HG02870 (cell line): ENCODE results near the gene BRIP1.
"Not testable (repeated sequence)": the region's sequence is repeated elsewhere in the genome, so short reads cannot be mapped to it uniquely, and the experiment has no call there.

Experiments
- ATAC-seq: cut with Tn5 transposase; IDR thresholded peaks from one replicate; pipeline ENCODE4 v1.9.1; 2021; ENCODE audit warnings: mild to moderate bottlenecking, moderate library complexity; ENCODE audit not compliant: unreplicated experiment

Gene BRIP1

DNA sequence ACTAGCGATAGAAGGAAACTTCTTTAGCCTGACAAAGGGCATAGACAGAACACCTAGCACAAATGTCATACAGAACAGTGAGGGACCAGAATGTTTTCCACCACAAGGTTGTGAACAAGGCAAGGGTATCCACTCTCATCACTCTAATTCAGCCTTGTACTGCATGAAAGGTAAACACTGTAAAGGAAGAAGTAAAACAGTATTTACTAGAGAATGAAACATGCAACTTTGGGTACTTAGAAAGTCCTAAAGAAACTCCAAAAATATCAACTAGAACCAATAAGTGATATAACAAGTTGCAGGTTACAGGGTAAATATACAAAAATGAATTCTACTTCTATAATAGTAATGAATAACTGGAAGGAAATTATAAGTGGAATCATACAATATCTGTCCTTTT, 32.2 kb downstream of the BRIP1 start:
- no peak for ATAC-seq

DNA sequence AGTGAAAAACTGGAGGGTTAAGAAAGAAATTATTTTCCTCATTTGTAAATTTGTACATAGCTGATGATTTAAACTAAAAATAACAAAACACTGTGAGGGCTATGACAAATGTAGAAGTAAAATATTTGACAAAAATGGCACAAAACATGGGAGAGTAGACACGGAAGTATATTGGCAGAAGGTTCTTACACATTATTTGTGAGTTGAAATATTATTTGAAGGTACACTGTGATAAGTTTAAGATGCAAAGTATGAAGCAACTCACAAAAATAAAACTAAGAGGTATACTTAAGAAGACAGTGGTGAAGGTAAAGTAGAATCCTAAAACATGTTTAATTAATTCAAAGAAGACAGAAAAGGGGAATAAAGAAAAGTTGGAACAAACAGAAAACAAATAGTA, 34.6 kb downstream of the BRIP1 start:
- no peak for ATAC-seq

DNA sequence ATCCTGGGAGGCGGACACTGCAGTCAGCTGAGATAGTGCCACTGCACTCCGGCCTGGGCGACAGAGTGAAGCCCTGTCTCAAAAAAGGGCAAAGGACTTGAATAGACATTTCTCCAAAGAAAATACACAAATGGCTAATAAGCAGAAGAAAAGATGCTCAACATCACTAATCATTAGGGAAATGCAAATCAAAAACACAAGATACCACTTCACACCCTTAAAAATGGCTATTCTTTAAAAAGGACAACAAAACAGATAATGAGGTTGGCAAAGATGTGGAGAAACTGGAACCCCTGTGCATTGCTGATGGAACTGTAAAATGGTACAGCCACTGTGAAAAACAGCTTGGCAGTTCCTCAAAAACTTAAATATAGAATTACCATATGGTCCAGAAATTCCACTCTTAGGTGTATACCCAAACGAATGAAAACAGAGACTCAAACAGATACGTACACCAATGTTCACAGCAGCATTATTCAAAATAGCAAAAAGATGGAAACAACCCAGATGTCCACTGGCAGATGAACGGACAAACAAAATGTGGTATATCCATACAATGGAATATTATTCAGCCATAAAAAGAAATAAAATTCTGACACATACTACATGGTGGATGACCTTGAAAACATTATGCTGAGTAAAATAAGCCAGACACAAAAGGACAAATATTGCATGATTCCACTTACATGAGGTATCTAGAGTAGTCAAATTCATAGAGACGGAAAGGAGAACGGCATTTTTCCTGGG, 35.5 kb downstream of the BRIP1 start:
- no peak for ATAC-seq

DNA sequence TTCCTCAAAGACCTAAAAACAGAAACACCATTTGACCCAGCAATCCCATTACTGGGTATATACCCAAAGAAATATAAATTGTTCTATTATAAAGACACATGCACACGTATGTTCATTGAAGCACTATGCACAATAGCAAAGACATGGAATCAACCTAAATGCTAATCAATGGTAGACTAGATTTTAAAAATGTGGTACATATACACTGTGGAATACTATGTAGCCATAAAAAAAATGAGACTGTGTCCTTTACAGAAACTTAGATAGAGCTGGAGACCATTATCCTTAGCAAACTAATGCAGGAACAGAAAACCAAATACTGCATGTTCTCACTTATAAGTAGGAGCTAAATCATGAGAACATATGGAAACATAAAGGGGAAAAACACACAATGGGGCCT, 36.5 kb downstream of the BRIP1 start:
- not testable (repeated sequence) for ATAC-seq

DNA sequence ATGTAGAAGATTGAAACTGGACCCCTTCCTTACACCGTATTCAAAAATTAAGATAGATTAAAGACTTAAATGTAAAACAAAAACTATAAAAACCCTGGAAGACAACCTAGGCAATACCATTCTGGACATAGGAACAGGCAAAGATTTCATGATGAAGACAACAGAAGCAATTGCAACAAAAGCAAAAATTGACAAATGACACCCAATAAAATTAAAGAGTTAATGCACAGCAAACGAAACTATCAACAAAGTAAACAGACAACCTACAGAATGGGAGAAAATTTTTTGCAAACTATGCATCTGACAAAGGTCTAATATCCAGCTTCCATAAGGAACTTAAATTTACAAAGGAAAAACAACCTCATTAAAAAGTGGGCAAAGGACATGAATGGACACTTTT, 37.1 kb downstream of the BRIP1 start:
- not testable (repeated sequence) for ATAC-seq

DNA sequence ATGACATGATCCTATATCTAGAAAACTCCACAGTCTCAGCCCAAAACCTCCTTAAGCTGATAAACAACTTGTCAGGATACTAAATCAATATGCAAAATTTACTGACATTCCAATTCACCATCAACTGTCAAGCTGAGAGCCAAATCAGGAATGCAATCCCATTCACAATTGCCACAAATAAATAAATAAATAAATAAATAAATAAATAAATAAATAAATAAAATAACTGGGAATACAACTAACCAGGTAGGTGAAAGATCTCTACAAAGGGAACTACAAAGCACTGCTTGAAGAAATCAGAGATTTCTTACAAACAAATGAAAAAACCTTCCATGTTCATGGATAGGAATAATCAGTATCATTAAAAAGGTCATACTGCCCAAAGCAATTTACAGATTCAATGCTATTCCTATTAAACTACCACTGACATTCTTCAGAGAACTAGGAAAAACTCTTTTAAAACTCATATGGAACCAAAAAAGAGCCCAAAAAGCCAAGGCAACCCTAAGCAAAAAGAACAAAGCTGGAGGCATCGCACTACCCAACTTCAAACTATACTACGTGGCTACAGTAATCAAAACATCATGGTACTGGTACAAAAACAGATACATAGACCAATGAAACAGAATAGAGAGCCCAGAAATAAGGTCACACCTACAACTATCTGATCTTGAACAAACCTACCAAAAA, 37.7 kb downstream of the BRIP1 start:
- no peak for ATAC-seq

DNA sequence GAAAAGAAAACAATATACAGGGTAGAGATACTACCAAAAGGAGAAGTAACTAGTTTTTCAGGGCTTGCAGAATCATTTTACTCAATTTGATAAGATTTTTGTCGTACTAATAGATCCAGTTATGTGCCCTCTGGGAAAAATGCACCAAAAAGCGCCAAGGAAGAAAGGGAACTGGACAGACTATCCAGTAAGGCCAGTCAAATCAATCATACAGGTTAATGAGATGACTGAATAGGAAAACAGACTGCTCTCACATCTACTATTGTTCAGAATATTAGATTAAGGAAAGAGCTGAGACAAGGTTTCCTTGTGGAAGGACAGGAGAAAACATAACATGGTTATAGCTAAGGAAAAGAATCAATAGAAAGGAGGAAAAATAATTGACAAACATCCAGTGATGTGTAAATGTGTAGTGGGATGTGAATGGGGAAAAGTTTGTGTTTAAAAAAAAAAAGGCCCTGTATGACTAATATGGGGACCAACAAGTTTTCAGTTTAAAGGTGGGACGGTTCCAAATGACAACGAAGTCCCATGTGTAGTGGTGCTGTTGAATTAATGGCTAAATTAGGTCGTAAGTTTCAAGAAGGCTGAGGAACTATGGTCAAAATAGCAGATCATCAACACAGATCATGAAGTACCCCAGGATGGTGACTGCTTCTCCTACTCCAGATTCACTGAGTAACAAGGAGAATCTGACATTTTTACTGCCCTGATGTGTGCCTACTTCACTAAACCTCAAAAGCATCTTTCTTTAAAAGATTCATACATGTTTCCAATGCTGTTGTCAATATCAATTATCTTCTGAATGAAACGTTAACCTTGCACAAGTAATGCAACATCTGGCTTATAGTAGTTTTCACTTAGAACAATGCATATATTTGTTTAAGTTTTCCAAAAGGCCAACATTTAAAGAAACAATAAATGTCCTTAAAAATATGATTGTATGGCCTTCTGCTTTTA, 40.7 kb downstream of the BRIP1 start:
- ATAC-seq, result peak; percentile 54

DNA sequence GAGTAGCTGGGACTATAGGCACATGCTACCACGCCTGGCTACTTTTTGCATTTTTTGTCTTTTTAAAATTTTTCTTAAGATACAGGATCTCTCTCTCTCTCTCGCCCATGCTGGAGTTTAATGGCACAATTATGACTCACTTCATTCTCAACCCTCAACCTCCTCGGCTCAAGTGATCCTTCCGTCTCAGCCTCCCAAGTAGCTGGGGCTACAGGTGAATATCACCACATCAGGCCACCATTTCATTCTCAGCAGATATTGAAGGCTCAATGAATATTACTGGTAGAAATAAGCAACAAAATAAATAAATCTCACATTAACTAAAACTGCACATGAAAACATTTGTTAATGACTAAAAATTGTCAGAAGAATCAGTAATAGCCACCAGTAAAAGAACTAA, 41.7 kb downstream of the BRIP1 start:
- no peak for ATAC-seq

DNA sequence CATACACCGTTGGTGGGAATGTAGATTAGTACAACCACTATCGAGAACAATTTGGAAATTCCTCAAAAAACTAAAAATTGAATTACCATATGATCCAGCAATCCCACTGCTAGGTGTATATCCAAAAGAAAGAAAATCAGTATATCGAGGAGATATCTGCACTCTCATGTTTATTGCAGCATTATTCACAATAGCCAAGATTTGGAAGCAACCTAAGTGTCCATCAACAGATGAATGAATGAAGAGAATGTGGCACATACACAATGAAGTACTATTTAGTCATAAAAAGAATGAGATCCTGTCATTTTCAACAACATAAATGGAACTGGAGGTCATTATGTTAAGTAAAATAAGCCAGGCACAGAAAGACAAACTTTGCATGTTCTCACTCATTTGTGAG, 44.1 kb downstream of the BRIP1 start:
- not testable (repeated sequence) for ATAC-seq

DNA sequence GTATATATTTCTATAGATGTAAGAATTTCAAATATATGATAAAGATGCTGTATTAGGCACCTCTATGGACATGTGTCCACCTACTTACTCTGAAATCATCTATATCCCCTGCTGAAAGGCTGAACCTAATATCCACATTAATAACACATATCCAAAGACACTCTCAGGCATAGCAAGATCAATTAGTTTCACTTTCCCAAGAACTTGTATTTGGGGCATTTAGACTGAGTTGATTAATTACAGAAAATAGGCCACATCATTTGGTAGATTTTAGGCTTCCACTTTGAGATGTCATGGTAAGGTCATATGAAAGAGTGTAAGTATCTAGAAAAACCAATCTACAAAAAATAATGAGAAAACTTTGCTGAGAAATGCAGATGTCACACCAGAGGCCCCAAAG, 45.1 kb downstream of the BRIP1 start:
- no peak for ATAC-seq

DNA sequence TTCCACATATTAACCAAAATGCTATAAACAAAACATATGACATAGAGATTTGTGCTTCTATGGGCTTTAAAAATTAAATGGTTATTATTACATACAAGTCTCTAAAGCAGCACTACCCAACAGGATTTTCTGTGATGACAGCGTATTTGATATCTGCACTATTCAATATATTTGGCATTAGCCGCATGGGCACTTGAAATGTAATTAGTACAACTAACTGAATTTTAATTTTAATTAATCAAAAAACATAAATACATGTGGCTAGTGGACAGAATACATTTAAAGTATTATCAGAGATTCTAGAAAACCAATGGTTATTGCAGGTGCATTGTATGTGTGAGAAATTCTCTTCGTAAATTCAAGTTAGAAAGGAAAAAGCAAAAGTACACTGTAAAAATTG, 45.9 kb downstream of the BRIP1 start:
- no peak for ATAC-seq

DNA sequence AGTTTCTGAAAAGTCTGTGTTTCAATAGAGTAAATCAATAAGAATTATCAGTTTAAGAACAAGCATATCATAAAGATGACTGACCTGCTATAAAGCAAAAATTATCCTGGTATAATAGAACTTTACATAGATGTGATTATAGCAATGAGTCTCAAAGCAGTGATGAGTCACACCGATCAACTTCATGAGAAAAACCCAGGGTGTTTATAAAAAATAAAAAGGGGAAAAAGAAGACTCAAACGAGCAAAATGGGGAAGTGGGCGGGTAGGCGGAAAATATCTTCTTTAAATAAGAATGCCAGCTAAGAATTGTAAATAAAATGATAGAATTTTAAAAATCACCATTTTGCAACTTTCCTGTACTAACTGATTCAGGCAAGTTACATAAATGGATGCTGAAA, 46.8 kb downstream of the BRIP1 start:
- ATAC-seq, result no peak

DNA sequence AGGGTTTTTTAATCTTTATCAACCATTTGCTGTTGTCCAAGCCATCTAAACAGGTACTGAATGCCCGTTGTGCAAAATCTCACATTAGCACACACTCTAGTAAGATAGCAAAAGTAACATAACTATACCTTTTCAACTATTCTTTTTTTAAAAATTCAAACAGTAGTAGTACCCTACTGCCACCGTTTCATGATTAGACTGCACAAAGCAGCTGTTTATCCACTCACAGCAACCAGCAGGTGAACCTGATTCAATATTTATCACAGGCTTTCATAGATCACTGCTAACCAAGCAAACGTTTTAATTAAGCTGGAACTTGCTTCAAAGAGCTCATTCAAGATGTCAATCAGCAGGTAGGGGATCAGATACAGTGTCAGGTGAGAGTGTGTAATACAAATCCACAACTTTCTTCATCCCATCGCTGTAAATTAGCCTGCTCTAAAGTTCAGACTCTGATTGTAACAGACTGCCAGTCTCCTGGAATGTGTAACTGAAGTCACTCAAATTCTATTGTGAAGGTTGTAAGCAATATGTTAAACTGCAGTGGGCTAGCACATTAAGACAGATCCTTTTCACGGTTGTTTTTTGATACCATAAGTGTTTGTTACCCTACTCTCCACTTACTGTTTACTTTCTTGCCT, 47.3 kb downstream of the BRIP1 start:
- ATAC-seq, result no peak

DNA sequence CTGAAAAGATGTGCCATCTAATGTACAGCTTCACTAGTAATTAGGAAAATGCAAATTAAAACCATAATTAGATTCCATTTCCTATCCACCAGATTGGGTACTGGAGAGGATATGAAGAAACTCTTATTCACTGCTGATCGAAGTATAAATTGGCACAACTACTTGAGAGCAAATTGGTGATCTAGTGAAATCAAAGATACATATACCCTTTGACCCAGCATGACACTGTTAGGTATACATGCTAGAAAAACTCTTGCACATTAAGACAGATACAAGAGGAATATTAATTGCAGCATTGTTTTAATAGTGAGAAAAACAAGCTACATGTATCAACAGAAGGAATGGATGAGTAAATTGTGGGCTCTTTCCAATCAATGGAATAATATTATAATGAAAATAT, 48.8 kb downstream of the BRIP1 start:
- no peak for ATAC-seq

DNA sequence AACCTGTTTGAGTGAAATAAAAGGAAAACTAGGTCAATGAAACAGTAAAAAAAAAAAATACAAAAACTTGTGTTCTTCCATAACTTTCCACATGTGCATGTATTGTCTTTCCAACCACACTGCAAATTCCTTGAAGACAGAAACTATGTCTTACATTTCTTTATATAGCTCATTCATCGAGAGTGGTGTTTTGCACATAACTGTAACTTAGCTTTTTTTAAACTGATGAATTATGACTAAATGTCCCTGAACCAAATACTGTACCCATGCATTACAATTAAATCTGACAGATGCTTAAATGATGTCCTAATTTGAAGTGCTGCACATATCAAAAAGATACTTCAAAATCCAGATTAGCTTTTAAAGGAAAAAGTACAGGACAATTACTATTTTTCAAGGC, 50.1 kb downstream of the BRIP1 start:
- ATAC-seq, result no peak

DNA sequence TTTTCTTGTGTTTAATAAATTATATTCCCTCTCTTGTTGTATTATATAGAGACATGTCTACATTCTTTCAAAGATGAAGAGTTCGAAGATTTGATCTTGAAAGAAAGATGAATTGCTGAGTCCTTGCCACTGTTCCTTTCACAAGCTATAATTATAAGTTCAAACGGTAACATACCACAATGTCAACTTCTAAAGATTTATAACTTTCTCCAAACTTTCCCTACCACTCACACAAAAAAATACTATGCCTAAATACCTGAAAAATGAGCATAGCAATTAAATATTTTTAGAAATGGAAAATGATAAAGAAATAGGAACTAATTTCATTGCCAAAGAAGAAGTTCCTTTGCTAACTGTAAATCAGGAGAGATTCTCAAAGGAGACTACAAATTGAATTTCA, 50.6 kb downstream of the BRIP1 start:
- ATAC-seq, result no peak

DNA sequence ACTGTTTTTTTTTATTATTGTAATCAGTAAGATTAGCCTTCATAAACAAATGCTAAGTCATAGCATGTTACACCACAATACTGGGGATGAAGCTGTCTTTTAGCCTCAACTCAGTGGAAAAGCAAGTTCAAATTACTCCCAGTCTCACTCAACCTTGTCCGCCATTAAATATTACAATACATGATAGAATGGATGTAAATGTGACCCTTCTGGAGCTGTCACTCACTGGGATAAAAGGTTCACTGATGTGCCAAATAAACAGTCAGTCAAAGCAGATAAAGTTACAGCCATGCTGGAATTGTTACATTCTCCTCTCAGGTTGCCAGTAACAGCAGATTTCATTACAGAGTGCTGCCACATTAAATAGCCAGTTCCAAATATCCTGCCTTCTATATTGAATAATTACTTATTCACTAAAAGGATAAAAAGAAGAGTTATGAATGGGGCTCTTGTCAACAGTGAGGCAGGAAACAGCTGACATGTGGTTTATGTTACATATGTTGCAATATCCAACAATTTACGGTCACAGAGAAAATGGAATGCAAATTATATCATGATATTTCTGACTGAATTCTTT, 53.4 kb downstream of the BRIP1 start:
- no peak for ATAC-seq

DNA sequence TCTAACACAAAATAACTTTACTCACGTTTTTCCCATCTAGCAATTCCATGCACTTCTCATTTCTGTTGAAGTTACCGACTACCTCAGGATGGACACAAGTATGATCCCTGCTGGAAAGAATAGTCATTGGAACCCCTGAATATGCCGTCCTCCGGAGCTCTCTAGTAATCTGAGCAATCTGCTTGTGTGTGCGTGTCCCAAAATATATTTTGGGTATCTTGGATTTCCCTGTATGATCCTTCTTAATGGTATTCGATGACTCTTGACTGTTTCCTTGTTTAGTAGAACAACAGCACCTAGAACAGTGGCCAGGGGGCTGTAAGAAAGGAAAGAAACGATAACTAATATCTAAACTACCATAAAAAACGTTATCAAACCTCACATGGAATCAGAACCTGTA, 54.9 kb downstream of the BRIP1 start:
- no peak for ATAC-seq

DNA sequence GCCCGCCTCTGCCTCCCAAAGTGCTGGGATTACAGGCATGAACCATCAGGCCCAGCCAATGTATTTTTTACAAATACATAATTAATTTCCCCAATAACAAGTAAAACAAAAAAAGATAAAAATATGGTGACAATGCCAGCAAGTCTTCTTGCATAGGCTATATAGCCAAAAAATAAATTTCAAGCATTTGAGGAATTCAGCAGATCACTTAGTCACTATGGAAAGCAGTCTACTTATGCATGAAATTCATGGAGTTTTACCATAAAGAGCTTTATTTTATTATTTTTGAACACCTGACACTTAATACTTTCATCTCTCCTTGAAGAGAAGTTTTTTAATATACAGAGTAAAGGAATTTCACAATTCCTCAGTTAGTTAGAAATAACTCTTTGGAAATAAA, 56.4 kb downstream of the BRIP1 start:
- ATAC-seq, result no peak

DNA sequence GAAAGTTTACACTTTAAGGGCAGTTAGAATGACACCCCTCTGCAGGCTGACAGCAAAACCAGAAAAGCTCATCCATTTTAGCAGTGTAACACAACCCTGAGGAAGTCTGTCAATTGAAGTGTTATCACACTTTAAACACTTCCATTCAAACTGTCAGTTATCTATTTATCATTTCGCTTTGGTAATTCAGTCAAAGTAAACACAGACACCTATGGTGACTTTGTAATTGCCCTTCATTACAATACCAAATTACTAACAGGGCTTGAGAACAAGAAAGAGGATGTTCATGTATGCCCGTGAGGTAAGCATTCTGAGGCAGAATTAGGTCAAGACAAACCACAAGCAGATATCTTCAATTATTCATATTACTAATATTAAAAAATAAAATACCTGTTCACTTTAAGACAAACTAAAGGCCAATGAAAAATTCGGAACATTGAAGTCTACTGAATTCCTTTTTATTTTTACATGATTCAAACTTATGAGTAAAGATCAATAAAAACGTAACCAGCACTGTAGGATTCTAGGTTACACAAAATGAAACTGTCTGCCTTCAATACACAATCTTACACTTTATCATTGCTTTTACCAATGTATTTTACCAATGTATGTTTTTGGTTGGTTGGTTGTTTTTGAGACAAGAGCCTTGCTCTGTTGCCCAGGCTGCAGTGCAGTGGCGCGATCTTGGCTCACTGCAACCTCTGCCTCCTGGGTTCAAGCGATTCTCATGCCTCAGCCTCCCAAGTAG, 57.1 kb downstream of the BRIP1 start:
- ATAC-seq, result no peak
